Measurements from ENCODE around the gene RAI1. TPM values are rescaled to one million over a fixed set of nuclear protein-coding genes. Genes with fewer than 3 reads are reported as not detected.
"Not testable (repeated sequence)": the region's sequence is repeated elsewhere in the genome, so short reads cannot be mapped to it uniquely, and the experiment has no call there.

Gene RAI1
- total RNA-seq, 2 donors from 2014 or later: 15.8 to 23.8 TPM

GRCh38 chr17:17675925-17676534, 5.2 kb upstream of the RAI1 start:
- DNase-seq (peak; percentile 5 to 14), ATAC-seq (peak; percentile 53)
- intact Hi-C loops (cut with DNase I, micrococcal nuclease): loop anchor here in 1 of 2 donors (5.0 to 10.0 kb wide), 2 partner anchors 189 to 356 kb away; no protein-coding TSS in a partner anchor

- ATAC-seq (no peak), DNase-seq (no peak)
- intact Hi-C loops (cut with DNase I, micrococcal nuclease): loop anchor here in 1 of 2 donors (5.0 to 10.0 kb wide), 2 partner anchors 188 to 356 kb away; no protein-coding TSS in a partner anchor
Observed at GRCh38 chr17:17676752-17677151, 4.5 kb upstream of the RAI1 start.

- intact Hi-C loops (cut with DNase I, micrococcal nuclease): loop anchor here in 1 of 2 donors (5.0 to 10.0 kb wide), 2 partner anchors 187 to 355 kb away; no protein-coding TSS in a partner anchor
- ATAC-seq (no peak), DNase-seq (no peak)
Observed at GRCh38 chr17:17677299-17678040, 3.8 kb upstream of the RAI1 start.

GRCh38 chr17:17678063-17678699, 3.1 kb upstream of the RAI1 start:
- intact Hi-C loops (cut with DNase I, micrococcal nuclease): loop anchor here in 1 of 2 donors (5.0 to 10.0 kb wide), 2 partner anchors 187 to 354 kb away; no protein-coding TSS in a partner anchor
- not testable (repeated sequence) for DNase-seq, ATAC-seq

GRCh38 chr17:17679243-17679642, 2.0 kb upstream of the RAI1 start:
- intact Hi-C loops (cut with DNase I, micrococcal nuclease): loop anchor here in 1 of 2 donors (5.0 to 10.0 kb wide), 2 partner anchors 186 to 353 kb away; no protein-coding TSS in a partner anchor
- no peak for ATAC-seq

GRCh38 chr17:17679748-17680147, 1.5 kb upstream of the RAI1 start:
- intact Hi-C loops (cut with DNase I, micrococcal nuclease): loop anchor here in 1 of 2 donors (5.0 to 10.0 kb wide), 3 partner anchors 95 to 353 kb away; no protein-coding TSS in a partner anchor
- no peak for DNase-seq
- no peak for ATAC-seq

More at GRCh38 chr17:17679243-17679642, 2.0 kb upstream of the RAI1 start:
- DNase-seq: no peak

GRCh38 chr17:17680477-17681186, 626 bp upstream of the RAI1 start:
- peak in 1 of 2 donors; percentile 6 for DNase-seq
- intact Hi-C loops (cut with DNase I, micrococcal nuclease): loop anchor here in 1 of 2 donors (10.0 kb wide), 1 partner anchor 94 kb away; no protein-coding TSS in a partner anchor
- no peak for ATAC-seq

GRCh38 chr17:17681744-17682292, 560 bp downstream of the RAI1 start:
- intact Hi-C loops (cut with DNase I, micrococcal nuclease): loop anchor here in 1 of 2 donors (10.0 kb wide), 1 partner anchor 93 kb away; no protein-coding TSS in a partner anchor
- DNase-seq: peak in 1 of 2 donors; percentile 59
- ATAC-seq: peak; percentile 11

- intact Hi-C loops (cut with DNase I, micrococcal nuclease): loop anchor here in 1 of 2 donors (10.0 kb wide), 1 partner anchor 92 kb away; no protein-coding TSS in a partner anchor
- DNase-seq: peak in 1 of 2 donors; percentile 70
- ATAC-seq: peak; percentile 49
Observed at GRCh38 chr17:17682293-17682736, 1.1 kb downstream of the RAI1 start.

- ATAC-seq (peak; percentile 62), DNase-seq (peak; percentile 67 to 86)
- intact Hi-C loops (cut with DNase I, micrococcal nuclease): loop anchor here in 1 of 2 donors (10.0 kb wide), 1 partner anchor 92 kb away; no protein-coding TSS in a partner anchor
Observed at GRCh38 chr17:17682737-17683680, 1.8 kb downstream of the RAI1 start.

- DNase-seq: no peak
- intact Hi-C loops (cut with DNase I, micrococcal nuclease): loop anchor here in 1 of 2 donors (10.0 kb wide), 1 partner anchor 91 kb away; no protein-coding TSS in a partner anchor
- ATAC-seq: no peak
Observed at GRCh38 chr17:17683710-17684365, 2.6 kb downstream of the RAI1 start.

GRCh38 chr17:17684906-17685774, 3.9 kb downstream of the RAI1 start:
- no peak for DNase-seq
- ATAC-seq: peak; percentile 11
- intact Hi-C loops (cut with DNase I, micrococcal nuclease): loop anchor here in 1 of 2 donors (10.0 kb wide), 1 partner anchor 90 kb away; no protein-coding TSS in a partner anchor

GRCh38 chr17:17685775-17686291, 4.6 kb downstream of the RAI1 start:
- ATAC-seq (peak; percentile 55), DNase-seq (peak; percentile 82 to 85)
- intact Hi-C loops (cut with DNase I, micrococcal nuclease): loop anchor here in 1 of 2 donors (10.0 kb wide), 1 partner anchor 89 kb away; no protein-coding TSS in a partner anchor

GRCh38 chr17:17689312-17689711, 8.1 kb downstream of the RAI1 start:
- DNase-seq (no peak), ATAC-seq (no peak)
- intact Hi-C loops (cut with DNase I, micrococcal nuclease): loop anchor here in 1 of 2 donors (10.0 kb wide), 1 partner anchor 85 kb away; no protein-coding TSS in a partner anchor

- DNase-seq; ATAC-seq; intact Hi-C loops (cut with DNase I, micrococcal nuclease): not testable (repeated sequence)
Observed at GRCh38 chr17:17690233-17690632, 9.0 kb downstream of the RAI1 start.

Measured in left colon (tissue), 2 donors.